Thyroid gland (tissue), 4 donors: ENCODE data around the gene MYO10.

Experiments used
- CTCF ChIP-seq, 6 experiments: fragments of 200-600 bp in 3 of 6; fragments of 450-650 bp in 3 of 6; sonication (generic) in 3 of 6; IDR thresholded peaks; one replicate each; pipeline ENCODE4 v1.5.1; 2016 to 2019; ENCODE audit warnings: antibody characterized with exemption in 6 of 6, mild to moderate bottlenecking in 2 of 6, inconsistent platforms in 1 of 6, moderate library complexity in 1 of 6
- POLR2A ChIP-seq, 2 donors: fragments of 450-650 bp; IDR thresholded peaks; one replicate each; pipeline ENCODE4 v1.6.1; 2017; ENCODE audit warnings: antibody characterized with exemption in 2 of 2, mild to moderate bottlenecking in 2 of 2, moderate library complexity in 1 of 2

GRCh38 chr5:16757146-16757545, 178.9 kb downstream of the MYO10 start:
- TF ChIP-seq POLR2A (IDR thresholded peaks at IDR 0.05) (no peak), CTCF (IDR thresholded peaks at IDR 0.05) (no peak)
